Measurements from ENCODE around the gene MON2.

DNA sequence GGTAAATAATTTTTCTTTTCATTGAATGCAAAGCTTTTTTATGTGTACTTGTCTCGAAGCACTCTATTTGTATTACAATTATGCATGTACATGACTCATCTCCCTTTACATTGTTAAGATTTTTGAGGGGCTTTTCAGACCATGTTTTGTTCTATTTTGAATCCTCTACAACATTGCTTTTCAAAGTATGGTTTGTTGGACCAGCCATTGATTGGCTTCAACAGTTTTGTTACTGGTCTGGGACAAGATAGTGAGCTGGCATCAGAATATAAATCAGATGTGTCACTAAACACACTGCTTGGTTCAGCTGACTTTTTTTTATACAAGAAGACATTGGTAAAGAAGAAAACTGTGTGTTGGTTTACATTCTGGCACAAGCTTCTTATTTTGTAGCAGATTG lies 122.3 kb downstream of the MON2 start:
- TF ChIP-seq CTCF (IDR thresholded peaks at IDR 0.05): no peak
- TF ChIP-seq POLR2AphosphoS5 (IDR thresholded peaks at IDR 0.05): no peak
- no peak for TF ChIP-seq POLR2A (IDR thresholded peaks at IDR 0.05)
